ENCODE measurements around the gene MANEAL. TPM values are rescaled to one million over a fixed set of nuclear protein-coding genes. Genes with fewer than 3 reads are reported as not detected.

Gene MANEAL
- polyA plus RNA-seq, 3 donors, result 0.56 to 7.4 (median 0.97) TPM

GRCh38 chr1:37850352-37850955 is 56.8 kb downstream of the MANEAL start:
- H3K27ac ChIP-seq (ENCODE audit: low read depth, low read length), result no peak overlapping the region

More at GRCh38 chr1:37850352-37850955, 56.8 kb downstream of the MANEAL start:
- WGBS, 3 donors, result 60 to 90% (median 70%) methylated on average over 6 of the region's 6 CpGs

Other genes with a start within 250 kb of the MANEAL start
- 1 to 10 TPM; 2.2 to 5.5 (median 5.0) TPM for gene SNIP1, start 239.6 kb upstream of the MANEAL start, polyA plus RNA-seq
- 10 to 100 TPM in 2 of 3 donors, 1 to 10 TPM in 1; 3.8 to 13.3 (median 10.6) TPM for gene DNALI1, start 236.9 kb upstream of the MANEAL start, polyA plus RNA-seq
- 10 to 100 TPM; 17.7 to 49.4 (median 46.7) TPM for gene GNL2, start 197.9 kb upstream of the MANEAL start, polyA plus RNA-seq
- gene RSPO1, start 159.0 kb upstream of the MANEAL start, polyA plus RNA-seq, result 1 to 10 TPM in 1 of 3 donors, under 1 TPM in 2; 0.07 to 1.5 (median 0.77) TPM
- under 1 TPM; 0.22 to 0.67 (median 0.56) TPM for gene CDCA8, start 101.3 kb upstream of the MANEAL start, polyA plus RNA-seq
- 1 to 10 TPM in 1 of 3 donors, under 1 TPM in 2; 0.04 to 2.0 (median 0.90) TPM for gene EPHA10, start 28.7 kb upstream of the MANEAL start, polyA plus RNA-seq
- 10 to 100 TPM; 31.9 to 78.2 (median 62.2) TPM for gene C1orf122, start 13.9 kb downstream of the MANEAL start, polyA plus RNA-seq
- gene YRDC, start 14.4 kb downstream of the MANEAL start, polyA plus RNA-seq, result 10 to 100 TPM in 1 of 3 donors, 1 to 10 TPM in 2; 7.6 to 18.0 (median 8.7) TPM
- 1 to 10 TPM; 2.0 to 4.4 (median 3.9) TPM for gene MTF1, start 65.7 kb downstream of the MANEAL start, polyA plus RNA-seq
- 10 to 100 TPM in 2 of 3 donors, 1 to 10 TPM in 1; 5.1 to 15.0 (median 10.0) TPM for gene INPP5B, start 153.2 kb downstream of the MANEAL start, polyA plus RNA-seq
- gene SF3A3, start 196.2 kb downstream of the MANEAL start, polyA plus RNA-seq, result 10 to 100 TPM; 15.1 to 28.7 (median 26.7) TPM
- gene FHL3, start 211.7 kb downstream of the MANEAL start, polyA plus RNA-seq, result 10 to 100 TPM; 11.0 to 16.3 (median 14.1) TPM
- 10 to 100 TPM; 17.3 to 30.4 (median 28.3) TPM for gene UTP11, start 218.9 kb downstream of the MANEAL start, polyA plus RNA-seq